ENCODE data around the gene FBXO2.
"Not testable (repeated sequence)": the region's sequence is repeated elsewhere in the genome, so short reads cannot be mapped to it uniquely, and the experiment has no call there.

Gene FBXO2

GRCh38 chr1:11622398-11622797 lies 31.8 kb downstream of the FBXO2 start:
- DNase-seq: no peak

- DNase-seq: no peak
Measured at GRCh38 chr1:11620924-11621323, 33.3 kb downstream of the FBXO2 start.

GRCh38 chr1:11620405-11620804 lies 33.8 kb downstream of the FBXO2 start:
- no peak for DNase-seq

GRCh38 chr1:11617741-11618140 lies 36.5 kb downstream of the FBXO2 start:
- no peak for DNase-seq

- DNase-seq: no peak
Measured at GRCh38 chr1:11617314-11617713, 36.9 kb downstream of the FBXO2 start.

GRCh38 chr1:11616766-11617165 lies 37.5 kb downstream of the FBXO2 start:
- DNase-seq: no peak

GRCh38 chr1:11615090-11615489 lies 39.1 kb downstream of the FBXO2 start:
- no peak for DNase-seq

GRCh38 chr1:11613347-11613746 lies 40.9 kb downstream of the FBXO2 start:
- DNase-seq: no peak

- no peak for DNase-seq
Measured at GRCh38 chr1:11611638-11612327, 42.4 kb downstream of the FBXO2 start.

GRCh38 chr1:11610629-11611180 lies 43.5 kb downstream of the FBXO2 start:
- DNase-seq: no peak

GRCh38 chr1:11609378-11609777 lies 44.9 kb downstream of the FBXO2 start:
- not testable (repeated sequence) for DNase-seq

GRCh38 chr1:11608596-11609130 lies 45.6 kb downstream of the FBXO2 start:
- DNase-seq: not testable (repeated sequence)

GRCh38 chr1:11606775-11607174 lies 47.5 kb downstream of the FBXO2 start:
- DNase-seq: no peak

- no peak for DNase-seq
Measured at GRCh38 chr1:11602981-11603380, 51.2 kb downstream of the FBXO2 start.

- no peak for DNase-seq
Measured at GRCh38 chr1:11602424-11602823, 51.8 kb downstream of the FBXO2 start.

- DNase-seq: no peak
Measured at GRCh38 chr1:11600836-11601235, 53.4 kb downstream of the FBXO2 start.

GRCh38 chr1:11599891-11600576 lies 54.2 kb downstream of the FBXO2 start:
- no peak for DNase-seq

GRCh38 chr1:11598461-11598860 lies 55.8 kb downstream of the FBXO2 start:
- peak; percentile 40 for DNase-seq

Data from HCEC 1CT (cell line).